SU-DHL-6 (cell line): ENCODE measurements around the gene TDP1.

ENCODE experiments used
- EZH2phosphoT487 ChIP-seq: fragments of 200-600 bp; sonication (generic), shearing (Covaris generic); conservative IDR thresholded peaks from 2 replicates; pipeline ENCODE4 v1.6.1; 2018; ENCODE audit warnings: mild to moderate bottlenecking, antibody characterized with exemption, low read length, moderate library complexity, mixed read lengths
- TF ChIP-seq, protein P1 (sequence below): fragments of 200-600 bp; sonication (generic); IDR thresholded peaks from one replicate; pipeline ENCODE4 v1.5.1; 2017; ENCODE audit warnings: antibody characterized with exemption, mild to moderate bottlenecking, low read length, moderate library complexity; ENCODE audit not compliant: insufficient read depth, poor library complexity, severe bottlenecking

DNA sequence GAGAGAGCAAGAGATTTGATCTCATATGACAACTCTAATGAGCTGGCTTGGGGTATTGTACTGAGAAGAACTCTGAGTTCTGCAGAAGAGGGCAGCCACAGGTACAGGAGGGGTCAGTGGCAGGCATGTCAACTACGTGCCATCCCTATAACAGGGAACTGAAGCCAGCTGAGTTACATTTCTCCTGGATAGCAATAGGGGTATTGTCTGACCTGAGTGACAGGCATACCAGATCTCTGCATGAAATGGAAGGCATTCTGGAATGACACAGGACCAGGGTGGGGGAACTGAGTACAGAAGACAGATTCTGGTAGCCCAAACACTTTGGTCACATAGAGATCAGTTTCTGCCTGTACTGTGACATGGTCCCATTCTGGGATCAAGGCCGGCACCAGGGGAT, 37.0 kb upstream of the TDP1 start:
- TF ChIP-seq EZH2phosphoT487: no peak
- TF ChIP-seq, protein P1, sequence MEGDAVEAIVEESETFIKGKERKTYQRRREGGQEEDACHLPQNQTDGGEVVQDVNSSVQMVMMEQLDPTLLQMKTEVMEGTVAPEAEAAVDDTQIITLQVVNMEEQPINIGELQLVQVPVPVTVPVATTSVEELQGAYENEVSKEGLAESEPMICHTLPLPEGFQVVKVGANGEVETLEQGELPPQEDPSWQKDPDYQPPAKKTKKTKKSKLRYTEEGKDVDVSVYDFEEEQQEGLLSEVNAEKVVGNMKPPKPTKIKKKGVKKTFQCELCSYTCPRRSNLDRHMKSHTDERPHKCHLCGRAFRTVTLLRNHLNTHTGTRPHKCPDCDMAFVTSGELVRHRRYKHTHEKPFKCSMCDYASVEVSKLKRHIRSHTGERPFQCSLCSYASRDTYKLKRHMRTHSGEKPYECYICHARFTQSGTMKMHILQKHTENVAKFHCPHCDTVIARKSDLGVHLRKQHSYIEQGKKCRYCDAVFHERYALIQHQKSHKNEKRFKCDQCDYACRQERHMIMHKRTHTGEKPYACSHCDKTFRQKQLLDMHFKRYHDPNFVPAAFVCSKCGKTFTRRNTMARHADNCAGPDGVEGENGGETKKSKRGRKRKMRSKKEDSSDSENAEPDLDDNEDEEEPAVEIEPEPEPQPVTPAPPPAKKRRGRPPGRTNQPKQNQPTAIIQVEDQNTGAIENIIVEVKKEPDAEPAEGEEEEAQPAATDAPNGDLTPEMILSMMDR: no peak
